ENCODE results near the gene ABCA8. TPM values are rescaled to one million over a fixed set of nuclear protein-coding genes. Genes with fewer than 3 reads are reported as not detected.
A peak's percentile ranks its signal among the peaks of the same experiment; 100 is the strongest.
"Not testable (repeated sequence)": the region's sequence is repeated elsewhere in the genome, so short reads cannot be mapped to it uniquely, and the experiment has no call there.

ABCA8 gene
- 0.90 TPM in 2 replicates for total RNA-seq (2021)
- percentile 24 among the genes with signal in this experiment for Bru-seq, nascent RNA
- percentile 25 among the genes with signal in this experiment for BruChase-seq, experiment 1, labeled RNA remaining after a 2-hour chase
- BruChase-seq, experiment 2, labeled RNA remaining after a 6-hour chase = percentile 19 among the genes with signal in this experiment
- long read RNA-seq = 0 reads

- CTCF ChIA-PET = no interaction called here
- Histone ChIP-seq H3K9me3 (ENCODE audit: low read depth, low read length, poor library complexity, severe bottlenecking) (no peaks in the 10 kb centered on the region), H3K36me3 (ENCODE audit: insufficient read depth, low read length, poor library complexity, severe bottlenecking) (no peaks in the 10 kb centered on the region), H3K27ac (ENCODE audit: low read depth, low read length, poor library complexity, severe bottlenecking) (no peak within 1 kb of the TSS), H3K27me3 (replicated peaks; ENCODE audit: insufficient read depth, low read depth, low read length, poor library complexity) (no peaks in the 10 kb centered on the region), H3K4me3 (ENCODE audit: low read depth, low read length, poor library complexity, severe bottlenecking) (no peak within 1 kb of the TSS), H3K4me1 (ENCODE audit: insufficient read depth, low read length, poor library complexity, severe bottlenecking) (peaks cover 4% of the 10 kb centered on the region)
- TF ChIP-seq, protein P1, sequence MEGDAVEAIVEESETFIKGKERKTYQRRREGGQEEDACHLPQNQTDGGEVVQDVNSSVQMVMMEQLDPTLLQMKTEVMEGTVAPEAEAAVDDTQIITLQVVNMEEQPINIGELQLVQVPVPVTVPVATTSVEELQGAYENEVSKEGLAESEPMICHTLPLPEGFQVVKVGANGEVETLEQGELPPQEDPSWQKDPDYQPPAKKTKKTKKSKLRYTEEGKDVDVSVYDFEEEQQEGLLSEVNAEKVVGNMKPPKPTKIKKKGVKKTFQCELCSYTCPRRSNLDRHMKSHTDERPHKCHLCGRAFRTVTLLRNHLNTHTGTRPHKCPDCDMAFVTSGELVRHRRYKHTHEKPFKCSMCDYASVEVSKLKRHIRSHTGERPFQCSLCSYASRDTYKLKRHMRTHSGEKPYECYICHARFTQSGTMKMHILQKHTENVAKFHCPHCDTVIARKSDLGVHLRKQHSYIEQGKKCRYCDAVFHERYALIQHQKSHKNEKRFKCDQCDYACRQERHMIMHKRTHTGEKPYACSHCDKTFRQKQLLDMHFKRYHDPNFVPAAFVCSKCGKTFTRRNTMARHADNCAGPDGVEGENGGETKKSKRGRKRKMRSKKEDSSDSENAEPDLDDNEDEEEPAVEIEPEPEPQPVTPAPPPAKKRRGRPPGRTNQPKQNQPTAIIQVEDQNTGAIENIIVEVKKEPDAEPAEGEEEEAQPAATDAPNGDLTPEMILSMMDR (conservative IDR thresholded peaks at IDR 0.05; ENCODE audit: low read depth, low read length) = no peak
- no peak for TF ChIP-seq EZH2 (IDR thresholded peaks at IDR 0.05; ENCODE audit: borderline replicate concordance, low read depth, low read length, poor library complexity, severe bottlenecking)
- POLR2A ChIA-PET (ENCODE audit: low non-redundant PET) = no interaction called here
- intact Hi-C loops (cut with micrococcal nuclease; ENCODE audit: unreplicated experiment) = no loop called here
- DNase-seq (ENCODE audit: low spot score) = peak; percentile 17
- no TSS peak for BruUV-seq (replicated peaks)
Observed at GRCh38 chr17:68955181-68955841, at the start of gene ABCA8. TSS of gene ABCA8 (minus strand) at chr17:68955392. CDS start at chr17:68942034, 13,358 bp downstream.

DNA sequence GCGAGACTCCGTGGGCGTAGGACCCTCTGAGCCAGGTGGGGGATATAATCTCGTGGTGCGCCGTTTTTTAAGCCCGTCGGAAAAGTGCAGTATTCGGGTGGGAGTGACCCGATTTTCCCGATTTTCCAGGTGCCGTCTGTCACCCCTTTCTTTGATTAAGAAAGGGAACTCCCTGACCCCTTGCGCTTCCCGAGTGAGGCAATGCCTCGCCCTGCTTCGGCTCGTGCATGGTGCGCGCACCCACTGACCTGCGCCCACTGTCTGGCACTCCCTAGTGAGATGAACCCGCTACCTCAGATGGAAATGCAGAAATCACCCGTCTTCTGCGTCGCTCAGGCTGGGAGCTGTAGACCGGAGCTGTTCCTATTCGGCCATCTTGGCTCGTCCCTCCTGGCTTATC lies 49.6 kb upstream of the ABCA8 start:
- H3K9me3 ChIP-seq (ENCODE audit: low read depth, low read length, poor library complexity, severe bottlenecking); H3K4me3 ChIP-seq (ENCODE audit: low read depth, low read length, poor library complexity, severe bottlenecking); BruUV-seq (replicated peaks); POLR2A ChIA-PET (ENCODE audit: low non-redundant PET); H3K4me1 ChIP-seq (ENCODE audit: insufficient read depth, low read length, poor library complexity, severe bottlenecking); intact Hi-C loops (cut with micrococcal nuclease; ENCODE audit: unreplicated experiment); H3K27ac ChIP-seq (ENCODE audit: low read depth, low read length, poor library complexity, severe bottlenecking); DNase-seq (ENCODE audit: low spot score); H3K36me3 ChIP-seq (ENCODE audit: insufficient read depth, low read length, poor library complexity, severe bottlenecking); CTCF ChIA-PET; H3K27me3 ChIP-seq (replicated peaks; ENCODE audit: insufficient read depth, low read depth, low read length, poor library complexity): not testable (repeated sequence)

DNA sequence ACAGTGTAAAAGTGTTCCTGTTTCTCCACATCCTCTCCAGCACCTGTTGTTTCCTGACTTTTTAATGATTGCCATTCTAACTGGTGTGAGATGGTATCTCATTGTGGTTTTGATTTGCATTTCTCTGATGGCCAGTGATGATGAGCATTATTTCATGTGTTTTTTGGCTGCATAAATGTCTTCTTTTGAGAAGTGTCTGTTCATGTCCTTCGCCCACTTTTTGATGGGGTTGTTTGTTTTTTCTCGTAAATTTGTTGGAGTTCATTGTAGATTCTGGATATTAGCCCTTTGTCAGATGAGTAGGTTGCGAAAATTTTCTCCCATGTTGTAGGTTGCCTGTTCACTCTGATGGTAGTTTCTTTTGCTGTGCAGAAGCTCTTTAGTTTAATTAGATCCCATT lies 44.6 kb upstream of the ABCA8 start:
- BruUV-seq (replicated peaks); H3K4me1 ChIP-seq (ENCODE audit: insufficient read depth, low read length, poor library complexity, severe bottlenecking); intact Hi-C loops (cut with micrococcal nuclease; ENCODE audit: unreplicated experiment); DNase-seq (ENCODE audit: low spot score); H3K27me3 ChIP-seq (replicated peaks; ENCODE audit: insufficient read depth, low read depth, low read length, poor library complexity); H3K9me3 ChIP-seq (ENCODE audit: low read depth, low read length, poor library complexity, severe bottlenecking); CTCF ChIA-PET; H3K27ac ChIP-seq (ENCODE audit: low read depth, low read length, poor library complexity, severe bottlenecking); H3K4me3 ChIP-seq (ENCODE audit: low read depth, low read length, poor library complexity, severe bottlenecking); H3K36me3 ChIP-seq (ENCODE audit: insufficient read depth, low read length, poor library complexity, severe bottlenecking); POLR2A ChIA-PET (ENCODE audit: low non-redundant PET): not testable (repeated sequence)

GRCh38 chr17:68993112-68993511 lies 37.9 kb upstream of the ABCA8 start:
- intact Hi-C loops (cut with micrococcal nuclease; ENCODE audit: unreplicated experiment) = no loop called here
- no peak for DNase-seq (ENCODE audit: low spot score)
- POLR2A ChIA-PET (ENCODE audit: low non-redundant PET) = interaction anchor here (0.7 kb wide), 1 partner anchor 190 kb away, joined by 7 read pairs; no protein-coding TSS in a partner anchor
- H3K4me1 ChIP-seq (ENCODE audit: insufficient read depth, low read length, poor library complexity, severe bottlenecking) = no peaks in the 10 kb centered on the region
- TF ChIP-seq, protein P1 (conservative IDR thresholded peaks at IDR 0.05; ENCODE audit: low read depth, low read length) = no peak
- TF ChIP-seq EZH2 (IDR thresholded peaks at IDR 0.05; ENCODE audit: borderline replicate concordance, low read depth, low read length, poor library complexity, severe bottlenecking) = no peak
- H3K27me3 ChIP-seq (replicated peaks; ENCODE audit: insufficient read depth, low read depth, low read length, poor library complexity) = no peaks in the 10 kb centered on the region
- no peak overlapping the region for H3K27ac ChIP-seq (ENCODE audit: low read depth, low read length, poor library complexity, severe bottlenecking)
- no peaks in the 10 kb centered on the region for H3K36me3 ChIP-seq (ENCODE audit: insufficient read depth, low read length, poor library complexity, severe bottlenecking)
- CTCF ChIA-PET = no interaction called here
- no TSS peak for BruUV-seq (replicated peaks)
- no peaks in the 10 kb centered on the region for H3K9me3 ChIP-seq (ENCODE audit: low read depth, low read length, poor library complexity, severe bottlenecking)
- no peak overlapping the region for H3K4me3 ChIP-seq (ENCODE audit: low read depth, low read length, poor library complexity, severe bottlenecking)
